ENCODE results near the gene TCF4.

DNA sequence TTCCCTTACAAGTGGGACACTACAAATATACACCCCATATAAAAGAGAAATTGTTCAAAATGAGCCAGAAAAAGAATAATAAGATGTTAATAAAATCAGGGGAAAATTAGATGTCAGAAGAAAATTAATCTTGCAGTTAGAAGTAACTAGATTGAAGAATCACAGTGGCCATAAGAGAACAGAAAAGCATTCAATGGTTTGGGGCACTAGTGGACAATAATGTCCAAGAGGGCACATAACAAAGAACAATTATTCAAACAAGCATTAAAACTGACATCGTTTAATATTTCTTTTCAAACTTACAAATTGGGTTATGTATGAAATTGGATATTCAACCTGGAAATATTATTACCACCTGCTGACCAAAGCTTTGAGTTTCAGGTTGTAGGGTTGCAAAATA, 12.9 kb downstream of the TCF4 start:
- TF ChIP-seq ZNF274 (IDR thresholded peaks at IDR 0.05; ENCODE audit: low read depth, low read length) (no peak), SIN3A (IDR thresholded peaks at IDR 0.05; ENCODE audit: low read depth) (no peak), POLR2A (IDR thresholded peaks at IDR 0.05; ENCODE audit: borderline replicate concordance, extremely low read depth, insufficient read depth, insufficient read length) (no peak)
- TF ChIP-seq, protein P1, sequence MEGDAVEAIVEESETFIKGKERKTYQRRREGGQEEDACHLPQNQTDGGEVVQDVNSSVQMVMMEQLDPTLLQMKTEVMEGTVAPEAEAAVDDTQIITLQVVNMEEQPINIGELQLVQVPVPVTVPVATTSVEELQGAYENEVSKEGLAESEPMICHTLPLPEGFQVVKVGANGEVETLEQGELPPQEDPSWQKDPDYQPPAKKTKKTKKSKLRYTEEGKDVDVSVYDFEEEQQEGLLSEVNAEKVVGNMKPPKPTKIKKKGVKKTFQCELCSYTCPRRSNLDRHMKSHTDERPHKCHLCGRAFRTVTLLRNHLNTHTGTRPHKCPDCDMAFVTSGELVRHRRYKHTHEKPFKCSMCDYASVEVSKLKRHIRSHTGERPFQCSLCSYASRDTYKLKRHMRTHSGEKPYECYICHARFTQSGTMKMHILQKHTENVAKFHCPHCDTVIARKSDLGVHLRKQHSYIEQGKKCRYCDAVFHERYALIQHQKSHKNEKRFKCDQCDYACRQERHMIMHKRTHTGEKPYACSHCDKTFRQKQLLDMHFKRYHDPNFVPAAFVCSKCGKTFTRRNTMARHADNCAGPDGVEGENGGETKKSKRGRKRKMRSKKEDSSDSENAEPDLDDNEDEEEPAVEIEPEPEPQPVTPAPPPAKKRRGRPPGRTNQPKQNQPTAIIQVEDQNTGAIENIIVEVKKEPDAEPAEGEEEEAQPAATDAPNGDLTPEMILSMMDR (IDR thresholded peaks at IDR 0.05 in 2 of 3, conservative IDR thresholded peaks at IDR 0.05 in 1 of 3; ENCODE audit: borderline replicate concordance in 1 of 3, insufficient read depth in 1 of 3, low read depth in 2 of 3, low read length in 2 of 3): no peak
- TF ChIP-seq, protein P2, sequence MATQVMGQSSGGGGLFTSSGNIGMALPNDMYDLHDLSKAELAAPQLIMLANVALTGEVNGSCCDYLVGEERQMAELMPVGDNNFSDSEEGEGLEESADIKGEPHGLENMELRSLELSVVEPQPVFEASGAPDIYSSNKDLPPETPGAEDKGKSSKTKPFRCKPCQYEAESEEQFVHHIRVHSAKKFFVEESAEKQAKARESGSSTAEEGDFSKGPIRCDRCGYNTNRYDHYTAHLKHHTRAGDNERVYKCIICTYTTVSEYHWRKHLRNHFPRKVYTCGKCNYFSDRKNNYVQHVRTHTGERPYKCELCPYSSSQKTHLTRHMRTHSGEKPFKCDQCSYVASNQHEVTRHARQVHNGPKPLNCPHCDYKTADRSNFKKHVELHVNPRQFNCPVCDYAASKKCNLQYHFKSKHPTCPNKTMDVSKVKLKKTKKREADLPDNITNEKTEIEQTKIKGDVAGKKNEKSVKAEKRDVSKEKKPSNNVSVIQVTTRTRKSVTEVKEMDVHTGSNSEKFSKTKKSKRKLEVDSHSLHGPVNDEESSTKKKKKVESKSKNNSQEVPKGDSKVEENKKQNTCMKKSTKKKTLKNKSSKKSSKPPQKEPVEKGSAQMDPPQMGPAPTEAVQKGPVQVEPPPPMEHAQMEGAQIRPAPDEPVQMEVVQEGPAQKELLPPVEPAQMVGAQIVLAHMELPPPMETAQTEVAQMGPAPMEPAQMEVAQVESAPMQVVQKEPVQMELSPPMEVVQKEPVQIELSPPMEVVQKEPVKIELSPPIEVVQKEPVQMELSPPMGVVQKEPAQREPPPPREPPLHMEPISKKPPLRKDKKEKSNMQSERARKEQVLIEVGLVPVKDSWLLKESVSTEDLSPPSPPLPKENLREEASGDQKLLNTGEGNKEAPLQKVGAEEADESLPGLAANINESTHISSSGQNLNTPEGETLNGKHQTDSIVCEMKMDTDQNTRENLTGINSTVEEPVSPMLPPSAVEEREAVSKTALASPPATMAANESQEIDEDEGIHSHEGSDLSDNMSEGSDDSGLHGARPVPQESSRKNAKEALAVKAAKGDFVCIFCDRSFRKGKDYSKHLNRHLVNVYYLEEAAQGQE (IDR thresholded peaks at IDR 0.05; ENCODE audit: low read depth): no peak
